Activated T-cell treated with anti-CD3 and anti-CD28 coated beads, Interleukin-2, amount 50 U/mL, for 1 hour (primary cell): ENCODE data around the gene KCNK17.

ENCODE experiments used
- DNase-seq: peaks from one replicate; pipeline ENCODE4 v3.0.0-alpha.2; 2020

Gene KCNK17

DNA sequence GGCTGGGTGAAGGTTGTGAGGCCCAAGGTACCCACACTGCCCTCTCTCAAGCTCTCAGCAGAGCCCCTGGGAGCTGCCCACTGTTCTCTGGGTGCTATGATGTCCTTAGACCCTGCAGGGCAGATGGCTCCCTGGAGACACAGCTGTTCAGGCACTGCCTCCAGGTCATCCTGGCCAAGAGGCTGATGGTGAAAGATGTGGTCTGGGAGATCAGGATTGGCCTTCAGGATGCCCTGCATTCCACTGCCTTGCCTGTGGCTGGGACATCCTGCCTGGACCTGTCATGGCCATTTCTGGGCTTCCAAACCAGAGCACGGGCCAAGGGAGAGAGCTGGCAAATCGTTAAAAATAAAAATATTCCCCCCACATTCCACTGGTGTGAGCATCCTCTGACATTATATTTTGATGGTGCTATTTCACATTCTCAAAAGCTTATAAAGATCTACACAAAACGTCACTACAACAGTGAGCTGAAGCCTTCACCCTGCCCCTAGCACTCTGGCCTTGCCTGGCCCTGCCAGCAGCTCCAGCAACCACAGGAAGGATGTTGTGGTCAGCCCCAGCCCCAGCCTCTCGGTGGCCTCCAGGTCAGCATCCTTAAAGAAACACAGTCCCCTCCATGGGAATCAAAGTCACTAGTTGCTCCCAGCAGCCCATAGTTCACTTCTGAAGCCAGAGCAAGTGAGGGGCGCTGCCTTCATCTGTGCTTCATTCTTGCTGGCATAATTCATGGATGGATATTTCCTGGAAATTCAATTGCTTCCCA is 21.7 kb upstream of the KCNK17 start:
- DNase-seq: no peak

DNA sequence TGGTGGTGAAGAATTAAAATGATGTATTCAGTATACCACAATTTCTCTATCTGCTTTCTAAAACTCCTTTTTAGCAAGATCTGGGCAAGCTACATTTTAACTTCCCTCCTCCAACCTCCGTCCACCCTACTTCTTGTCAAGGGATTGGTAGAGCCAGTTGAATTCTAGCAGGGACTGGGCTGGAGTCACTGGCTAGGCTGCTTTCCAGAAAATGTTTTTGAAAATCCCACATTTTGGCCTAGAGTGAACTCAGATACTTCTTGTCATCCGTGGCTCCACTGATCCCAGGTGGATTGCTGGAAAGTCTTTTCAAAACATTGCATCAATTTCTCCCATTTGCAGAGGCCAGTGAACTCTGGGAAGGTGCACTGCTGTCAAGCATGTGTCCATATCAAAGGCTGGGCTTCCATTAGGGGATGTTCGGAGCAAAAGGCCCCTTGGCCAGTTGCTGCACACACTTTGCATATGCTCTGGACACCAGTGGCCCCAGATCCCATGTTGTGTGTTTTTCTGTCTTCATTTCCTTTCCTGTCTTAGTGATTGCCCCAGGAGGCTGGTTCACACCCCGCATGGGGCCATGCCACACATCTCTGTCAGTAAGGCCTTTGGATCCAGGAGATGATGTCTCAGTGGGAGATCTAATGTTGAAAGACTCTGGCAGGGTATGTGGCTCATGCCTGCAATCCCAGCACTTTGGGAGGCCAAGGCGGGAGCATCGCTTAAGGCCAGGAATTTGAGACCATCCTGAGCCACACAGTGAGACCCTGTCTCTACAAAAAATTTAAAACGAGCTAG is 19.6 kb upstream of the KCNK17 start:
- no peak for DNase-seq

DNA sequence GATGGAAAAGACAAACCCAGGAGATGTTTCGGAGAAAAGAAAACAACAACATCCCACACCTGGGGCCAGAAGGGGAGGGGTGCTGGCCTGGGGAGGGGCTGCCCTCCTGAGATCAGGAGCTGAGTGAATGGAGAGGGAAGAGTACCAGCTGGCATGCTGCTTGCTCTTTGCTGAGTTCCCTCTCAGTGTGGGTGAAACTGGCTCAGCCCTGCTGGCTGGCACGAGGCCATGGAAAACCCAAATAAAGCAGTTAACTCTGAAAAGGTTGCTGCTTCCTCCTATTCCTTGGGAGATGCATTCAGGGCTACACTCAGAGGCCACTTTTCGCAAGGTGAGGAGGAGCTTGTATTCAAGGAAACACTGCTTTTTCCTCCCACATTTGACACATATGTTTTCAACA is 16.3 kb upstream of the KCNK17 start:
- no peak for DNase-seq

DNA sequence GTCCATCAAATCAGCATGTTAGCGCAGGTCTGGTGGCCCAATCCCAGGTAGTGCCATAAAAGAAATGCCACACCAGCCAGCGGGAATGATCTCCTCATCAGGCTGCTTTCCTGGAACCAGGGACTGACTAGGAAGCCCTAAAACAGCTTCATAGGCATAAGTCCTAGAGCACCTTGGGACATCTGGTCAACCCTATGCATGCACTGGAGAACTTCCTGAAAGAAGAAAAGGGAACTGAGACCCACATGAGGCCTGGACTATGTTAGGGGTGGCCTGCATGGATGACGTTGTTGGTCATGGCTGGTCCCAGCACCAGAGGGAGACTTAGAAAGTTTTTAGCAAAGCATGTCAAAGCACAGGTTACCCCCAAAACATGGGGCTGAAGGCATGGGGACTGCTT is 15.8 kb upstream of the KCNK17 start:
- DNase-seq: no peak

DNA sequence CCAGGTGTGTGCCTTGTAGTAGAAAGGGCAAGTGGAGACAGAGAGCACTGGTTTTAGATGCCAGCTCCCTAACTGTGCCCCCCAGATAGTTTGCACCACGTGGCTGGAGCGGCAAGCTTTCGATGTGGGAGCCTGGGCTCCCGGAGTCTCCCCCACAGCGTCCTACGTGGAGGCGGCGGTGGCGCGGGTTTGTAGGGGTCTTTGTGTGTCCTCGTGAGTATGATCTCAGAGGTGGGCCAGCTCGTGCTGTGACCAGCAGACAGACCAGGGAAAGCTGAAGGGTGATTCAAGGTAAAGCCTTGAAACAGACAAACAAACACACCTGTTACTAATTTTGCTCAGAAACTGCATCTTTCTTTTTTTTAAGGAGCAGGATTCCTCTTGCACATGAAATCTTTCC is 13.8 kb upstream of the KCNK17 start:
- no peak for DNase-seq

DNA sequence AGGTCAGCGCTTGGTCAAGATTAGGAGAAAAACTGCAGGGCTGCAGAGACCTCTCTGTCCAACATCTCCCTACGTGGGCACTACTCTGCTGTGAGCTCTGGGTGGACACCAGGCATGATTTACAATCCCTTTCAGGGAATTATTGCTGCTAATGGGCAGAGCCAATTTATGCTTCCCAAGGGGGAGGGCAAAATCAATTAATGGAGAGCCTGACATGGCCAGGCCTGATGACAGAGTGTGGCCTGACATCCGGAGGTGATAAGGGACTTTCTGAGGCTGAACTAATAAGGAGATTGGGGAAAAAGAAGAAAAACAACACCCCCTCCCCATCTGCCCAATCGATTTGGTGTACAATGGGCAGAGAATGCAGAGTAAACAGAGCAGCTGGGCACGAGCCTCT is 13.3 kb upstream of the KCNK17 start:
- DNase-seq: no peak

DNA sequence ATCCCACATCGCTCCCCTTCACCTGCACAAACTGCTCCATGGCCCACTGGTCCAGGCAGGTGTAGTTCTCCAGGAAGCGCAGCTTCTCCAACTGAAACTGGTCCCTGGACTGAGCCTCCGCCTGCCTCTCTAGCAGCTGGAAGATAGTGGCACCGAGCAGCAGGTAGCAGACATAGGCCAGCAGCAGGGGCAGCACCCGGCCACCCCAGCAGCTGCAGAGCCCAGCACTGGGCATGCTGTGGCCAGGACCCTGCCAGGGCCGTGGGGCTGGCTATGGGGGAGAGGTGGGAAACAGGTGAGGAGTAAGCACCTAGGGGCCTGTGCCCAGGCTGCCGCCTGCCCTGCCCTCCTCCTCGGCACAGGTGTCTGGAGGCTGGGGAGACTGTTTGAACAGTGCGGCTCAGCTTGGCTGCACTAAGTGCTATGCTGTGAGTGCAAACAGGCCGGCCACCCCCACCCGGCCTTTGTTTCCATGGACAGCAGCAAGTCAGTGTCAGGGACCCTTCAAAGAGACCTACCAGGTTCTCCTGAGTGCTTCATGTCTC is 8.2 kb upstream of the KCNK17 start, which contains the start of gene KCNK16:
Gene KCNK16, minus strand, starts transcription at position 397 of the 545 bp plus-strand sequence. Its CDS starts 162 bp downstream, at position 235.
- no peak for DNase-seq

DNA sequence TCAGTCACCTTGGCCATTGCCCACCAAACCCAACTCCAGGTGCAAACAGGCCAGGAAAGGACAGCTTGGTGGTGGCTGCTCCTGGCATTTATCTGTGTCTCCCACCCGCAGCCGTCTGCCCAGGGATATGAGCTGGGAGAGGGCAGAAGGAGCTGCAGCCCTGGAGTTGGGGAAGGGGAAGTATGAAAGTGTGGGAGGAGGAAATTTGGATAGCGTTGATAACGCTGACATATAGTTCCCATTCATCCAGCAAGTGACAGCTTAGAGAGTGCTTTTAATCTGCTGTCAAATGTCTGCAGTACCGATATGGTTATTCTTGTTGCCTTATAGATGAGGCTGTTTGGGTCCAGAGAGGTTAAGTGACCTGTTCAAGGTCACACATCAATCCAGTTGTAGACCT is 7.5 kb upstream of the KCNK17 start:
- no peak for DNase-seq

DNA sequence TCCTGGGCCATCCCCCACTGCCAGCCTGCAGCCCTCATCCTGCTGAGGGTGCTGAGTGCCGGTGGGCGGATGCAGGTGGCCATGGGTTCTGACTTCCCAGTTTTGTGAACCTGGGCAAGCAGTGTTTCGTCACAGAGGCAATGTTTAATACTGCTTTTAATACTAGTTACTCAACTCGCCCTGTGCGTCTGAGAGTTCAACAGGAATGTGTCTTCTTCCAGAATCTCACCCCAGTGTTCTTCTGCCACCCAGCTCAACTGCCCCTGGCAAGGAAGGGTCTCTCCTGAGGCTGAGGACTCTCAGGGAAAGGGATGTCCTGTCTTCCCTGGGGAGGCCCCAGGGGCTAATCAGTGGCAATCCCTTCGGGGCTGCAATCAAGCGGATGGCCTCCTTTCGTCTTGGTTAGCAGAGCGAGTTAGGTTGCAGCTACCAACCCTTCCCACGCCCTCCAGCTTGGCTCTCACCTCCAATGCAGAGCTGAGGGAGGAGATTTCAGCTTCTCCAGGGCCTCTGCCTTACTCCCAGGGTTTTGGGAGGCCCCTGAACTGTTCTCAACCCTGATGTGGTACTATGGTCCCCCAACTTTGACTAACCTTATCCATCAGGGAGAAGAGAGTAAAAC is 6.3 kb upstream of the KCNK17 start:
- DNase-seq: no peak

DNA sequence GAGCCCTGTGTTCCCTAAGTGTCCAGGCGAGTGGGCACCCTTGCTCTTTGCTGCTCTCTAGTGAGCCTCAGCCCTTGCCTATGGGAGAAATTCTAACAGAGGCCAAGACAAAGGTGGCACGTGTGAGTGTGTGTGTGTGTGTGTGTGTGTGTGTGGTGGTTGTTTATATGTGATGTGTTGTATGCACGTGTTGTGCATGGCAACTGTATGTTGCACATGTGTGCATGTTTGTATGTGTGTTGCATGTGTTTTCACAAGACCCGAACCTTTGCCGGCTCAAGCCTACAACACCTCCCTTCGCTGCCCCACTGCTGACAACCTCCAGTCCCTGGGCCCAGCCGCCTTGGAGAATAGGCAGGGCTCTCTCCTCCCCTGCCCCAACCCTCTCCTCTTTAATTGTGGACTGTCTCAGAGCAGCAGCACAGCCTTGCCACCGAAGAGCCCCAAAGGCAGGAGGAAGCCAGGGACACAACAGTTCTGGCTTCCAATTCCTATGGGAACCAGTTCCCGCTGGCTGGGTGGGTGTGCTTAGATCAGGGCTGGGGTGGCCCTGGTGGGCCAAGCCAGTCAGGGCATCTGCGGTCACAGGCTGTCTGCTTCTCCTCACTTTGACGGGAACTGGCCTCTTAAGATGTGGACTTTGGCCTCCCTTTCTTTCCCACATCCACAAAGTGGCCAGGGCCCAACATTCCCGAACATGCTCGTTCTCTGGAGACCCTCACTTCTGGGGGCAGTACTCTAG is 5.6 kb upstream of the KCNK17 start:
- DNase-seq: no peak

DNA sequence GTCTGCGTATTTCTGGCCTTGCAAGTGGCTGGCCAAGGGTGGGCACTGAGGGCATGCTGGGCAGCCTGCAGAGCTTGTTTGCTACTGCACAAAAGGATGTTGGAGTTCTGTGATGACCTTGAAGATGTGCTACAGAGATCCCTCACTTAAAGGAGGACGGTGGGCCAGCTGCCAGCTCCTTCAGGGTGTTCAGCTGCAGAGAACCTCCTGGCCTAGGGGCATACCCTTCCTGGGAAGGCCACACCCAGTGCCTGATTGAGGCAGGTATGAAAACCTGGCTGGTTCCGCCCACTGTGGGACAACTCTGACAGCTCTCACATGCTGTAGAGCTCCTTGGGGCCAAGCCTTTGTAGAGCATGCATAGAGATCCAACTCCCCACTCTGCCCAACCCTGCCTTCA is 3.0 kb upstream of the KCNK17 start:
- no peak for DNase-seq

DNA sequence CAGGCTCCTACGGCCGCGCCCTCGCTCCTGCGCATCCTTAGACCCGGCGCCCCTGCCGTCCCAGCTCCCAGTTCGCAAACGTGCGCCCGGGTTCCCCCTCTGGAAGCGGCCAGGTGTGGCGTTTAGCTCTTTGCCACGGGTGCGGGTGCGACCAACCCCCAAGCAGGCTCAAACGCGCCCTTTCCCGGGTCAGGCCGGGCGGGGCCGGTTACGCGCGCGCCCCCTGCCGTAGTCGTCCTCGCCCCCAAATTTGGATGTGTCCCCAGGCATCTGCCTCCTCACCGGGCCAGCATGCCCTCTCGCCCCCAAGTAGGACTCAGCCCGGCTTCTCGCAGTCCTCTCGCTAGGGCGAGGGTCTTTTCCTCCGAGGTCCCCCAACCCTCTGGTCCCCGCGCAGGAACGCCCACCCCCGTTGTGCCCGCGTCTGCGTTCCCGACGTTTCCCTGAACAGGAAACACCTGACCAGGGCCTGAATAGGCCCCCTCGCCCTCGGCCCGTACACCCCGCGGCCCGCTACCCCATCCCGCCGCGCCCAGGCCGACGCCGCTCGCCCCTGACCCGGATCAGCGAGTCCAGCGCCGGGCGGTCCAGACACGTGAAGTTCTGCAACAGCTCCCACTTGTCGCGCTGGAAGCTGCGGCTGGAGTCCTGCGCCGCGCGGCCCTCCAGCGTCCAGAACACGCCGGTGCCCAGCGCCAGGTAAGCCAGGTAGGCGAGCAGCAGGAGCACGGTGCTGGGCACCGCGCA is 520 bp downstream of the KCNK17 start:
- no peak for DNase-seq

DNA sequence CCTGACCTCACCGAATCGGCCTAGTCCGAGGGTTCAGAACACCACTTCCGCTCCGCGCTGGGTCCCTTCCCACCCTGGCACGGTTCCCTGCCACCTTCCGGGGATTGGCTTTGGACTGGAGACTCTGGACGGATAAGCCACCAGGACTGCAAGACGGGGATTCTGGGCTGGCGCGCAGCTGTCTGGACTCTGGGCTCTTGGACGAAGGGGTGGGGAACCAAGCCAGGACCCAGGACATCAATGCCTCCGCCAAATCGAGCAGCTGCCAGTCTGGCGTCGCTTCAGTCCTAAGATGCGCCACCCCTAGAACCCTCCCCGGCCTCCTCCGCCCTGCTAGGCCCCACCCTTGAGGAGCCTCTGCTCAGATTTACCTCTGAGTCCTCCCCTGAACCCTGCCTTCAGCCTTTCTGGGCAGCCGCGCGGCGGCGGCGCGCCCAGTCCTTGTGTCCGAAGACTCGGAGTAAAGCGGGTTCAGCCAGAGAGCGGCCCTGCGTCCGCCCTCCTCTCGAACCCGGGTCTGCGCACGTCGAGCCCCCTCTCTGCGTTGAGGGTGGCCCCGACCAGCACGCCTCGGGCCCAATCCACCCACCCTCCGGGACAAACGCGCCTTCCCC is 1.2 kb downstream of the KCNK17 start:
- DNase-seq: no peak

DNA sequence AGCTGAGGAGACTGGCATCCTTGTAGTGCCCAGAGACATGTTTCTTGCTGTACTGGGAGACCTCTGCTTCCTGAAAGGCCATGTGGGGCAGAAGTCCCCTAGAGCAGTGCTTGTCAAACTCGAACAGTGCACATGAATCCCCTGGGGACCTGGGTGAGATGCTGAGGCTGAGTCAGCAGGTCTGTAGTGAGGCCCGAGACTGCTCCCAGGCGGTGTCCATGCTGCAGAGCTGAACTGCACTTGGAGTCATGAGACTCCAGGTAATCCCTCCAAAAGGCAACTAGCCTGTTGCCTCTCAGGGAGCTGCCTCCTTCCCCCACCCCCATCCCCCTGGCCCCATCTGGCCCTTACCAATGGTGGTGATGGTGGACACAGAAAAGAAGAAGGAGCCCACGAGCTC is 3.7 kb downstream of the KCNK17 start:
- DNase-seq: no peak

DNA sequence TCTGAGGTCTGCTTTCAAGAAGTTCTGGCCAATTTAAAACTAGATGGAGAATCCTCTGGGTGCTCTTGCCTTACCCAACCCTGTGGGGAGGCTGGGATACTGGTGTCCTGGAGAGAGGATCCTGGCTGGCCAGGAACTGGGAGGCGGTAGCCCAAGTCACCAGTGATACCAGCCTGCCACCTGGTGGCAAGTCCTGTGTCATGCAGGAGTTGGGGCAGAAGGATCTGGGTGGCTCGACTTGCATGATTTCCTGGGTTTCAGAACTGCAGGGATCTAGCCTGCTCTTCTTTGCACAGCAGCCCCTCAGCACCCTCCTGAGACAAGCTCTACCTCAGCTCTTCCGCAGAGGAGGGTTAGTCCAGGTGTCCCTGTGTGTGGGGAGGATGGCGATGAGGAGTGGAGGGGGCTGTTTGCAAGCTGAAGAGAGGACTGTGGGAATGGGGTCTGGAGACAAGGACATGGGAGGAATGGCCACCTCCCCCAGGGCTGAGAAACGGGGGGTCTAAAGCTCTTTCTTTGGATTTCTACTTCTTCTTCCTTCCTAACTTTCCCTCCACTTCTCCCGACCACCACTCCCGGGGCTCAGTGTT is 4.2 kb downstream of the KCNK17 start:
- DNase-seq: peak; percentile 58

DNA sequence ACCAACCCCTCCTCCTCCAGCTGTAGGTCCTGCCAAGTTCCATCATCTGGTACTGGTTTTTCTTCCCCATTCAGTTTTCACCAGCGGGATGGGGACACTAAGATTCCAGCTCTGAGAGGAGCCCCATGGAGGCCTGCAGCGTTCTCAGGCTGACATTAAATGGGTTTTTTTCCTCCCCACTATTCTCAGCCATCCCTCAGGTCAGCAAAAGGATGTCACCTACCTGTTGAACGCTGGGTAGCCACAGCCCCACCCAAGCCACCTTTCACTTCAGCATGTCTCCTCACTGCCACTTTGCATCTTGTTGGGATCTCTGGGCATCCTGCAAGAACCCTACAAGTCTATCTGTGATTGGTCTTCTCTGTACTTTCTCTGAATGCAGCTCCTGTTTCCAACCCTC is 6.8 kb downstream of the KCNK17 start:
- no peak for DNase-seq

DNA sequence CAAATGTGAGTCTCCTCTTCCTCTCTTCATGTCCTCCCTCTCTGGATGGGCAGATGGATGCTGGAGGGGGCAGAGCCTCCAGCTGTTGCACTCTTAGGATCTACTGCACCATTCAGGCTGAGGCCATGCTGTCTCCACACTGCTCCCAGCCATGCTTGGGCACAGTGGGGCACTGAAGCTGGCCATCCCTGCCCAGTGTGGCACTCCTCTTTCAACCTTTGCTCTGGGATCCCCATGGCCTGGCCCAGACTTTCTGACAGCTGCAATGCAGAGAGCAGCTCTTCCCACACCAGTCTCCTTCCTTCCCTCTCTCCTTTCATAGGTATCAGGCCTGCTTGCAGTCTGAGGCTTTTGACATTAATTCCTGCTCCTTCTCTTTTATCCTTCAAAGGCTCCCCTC is 9.3 kb downstream of the KCNK17 start:
- no peak for DNase-seq

DNA sequence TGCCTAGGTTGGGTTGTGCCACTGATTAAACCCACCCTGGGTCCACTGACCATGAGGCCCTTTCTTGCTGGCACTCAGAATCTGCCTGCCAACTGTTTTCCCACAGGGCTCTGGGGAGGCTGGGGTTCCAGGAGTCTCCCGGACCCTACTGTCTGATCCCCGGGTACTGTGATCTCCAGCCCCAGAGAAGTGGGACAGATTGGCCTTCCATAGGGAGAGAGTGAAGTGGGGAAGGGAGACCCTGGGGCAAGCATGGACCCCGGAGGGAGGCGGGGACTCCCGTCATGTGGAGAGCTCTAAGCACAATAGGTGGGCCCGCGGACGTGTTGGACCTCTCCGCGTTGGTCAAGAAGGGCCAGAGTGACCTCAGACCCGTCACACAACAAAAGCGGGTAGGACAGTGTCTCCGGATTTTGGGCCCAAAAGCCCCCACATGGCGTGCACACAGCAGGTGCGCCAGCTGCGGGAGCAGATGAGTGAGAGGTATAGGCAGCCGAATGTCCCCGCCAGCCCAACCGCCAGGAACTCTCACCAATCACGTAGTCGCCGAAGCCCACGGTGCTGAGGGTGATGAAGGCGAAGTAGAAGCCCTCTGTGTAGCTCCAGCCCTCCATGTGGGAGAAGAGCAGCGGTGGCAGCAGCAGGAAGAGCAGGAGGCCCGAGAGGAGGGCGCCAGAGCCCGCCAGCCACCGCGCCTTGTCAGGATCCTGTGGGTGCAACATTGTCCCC is 10.6 kb downstream of the KCNK17 start:
- no peak for DNase-seq

DNA sequence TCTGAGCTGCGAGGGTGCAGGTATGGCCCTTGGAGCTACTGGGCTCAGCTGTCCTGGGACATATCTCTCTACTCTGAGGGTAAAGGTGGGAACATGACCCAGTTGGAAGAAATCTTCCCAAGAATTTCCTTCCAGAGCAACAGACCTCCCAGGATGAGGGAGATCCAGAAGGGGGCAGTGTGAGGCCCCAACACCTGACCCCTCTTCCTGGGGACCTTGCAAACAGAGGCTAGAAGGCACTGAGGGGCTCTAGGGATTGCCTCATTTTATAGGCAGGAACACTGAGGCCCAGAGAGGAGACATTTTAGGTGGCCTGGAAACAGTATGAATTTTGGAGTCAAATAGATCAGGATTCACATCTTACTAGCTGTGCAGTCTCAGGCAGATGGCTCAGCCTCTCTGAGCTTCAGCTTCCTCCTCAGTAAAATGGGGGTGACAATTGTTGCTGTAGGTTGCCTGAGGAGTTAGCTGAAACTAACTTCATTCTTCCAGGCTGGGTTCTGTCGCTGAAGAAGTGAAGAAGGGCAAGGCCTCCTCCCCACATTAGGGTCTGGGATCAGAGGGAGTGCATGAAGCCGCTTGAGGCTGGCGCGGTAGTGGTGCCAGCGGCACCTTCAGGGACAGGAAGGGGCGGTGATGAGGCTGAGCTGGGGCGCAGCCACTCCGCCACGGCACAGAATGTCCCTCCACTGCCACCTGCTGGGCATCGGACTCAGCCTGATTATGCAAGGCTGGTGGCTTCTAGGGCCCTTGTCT is 11.4 kb downstream of the KCNK17 start:
- peak; percentile 85 for DNase-seq

DNA sequence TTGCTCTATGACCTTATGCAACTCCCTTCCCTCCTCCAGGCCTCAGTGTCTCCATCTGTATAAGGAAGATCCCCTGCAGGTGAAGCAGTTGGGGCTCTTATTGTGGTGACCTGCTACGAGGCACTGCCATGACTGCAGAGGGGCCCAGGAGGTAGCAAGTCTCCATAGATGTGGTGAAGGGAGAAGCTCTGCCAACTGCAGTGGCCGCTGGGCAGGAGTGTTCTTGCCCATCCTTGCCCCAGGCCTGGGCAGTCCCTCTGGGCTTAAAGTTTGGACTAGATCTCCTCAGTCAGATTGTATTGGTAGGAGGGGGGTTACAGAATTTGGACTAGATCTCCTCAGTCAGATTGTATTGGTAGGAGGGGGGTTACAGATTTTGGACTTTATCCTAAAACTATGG is 12.2 kb downstream of the KCNK17 start:
- no peak for DNase-seq
